Sigmoid colon (tissue), 4 donors: ENCODE results near the gene WDR81.

Experiments used
- EP300 ChIP-seq, 4 donors: sonication (generic); formaldehyde crosslinking; IDR thresholded peaks; one replicate each; pipeline ENCODE4 v1.6.1; 2017; ENCODE audit warnings: antibody characterized with exemption in 4 of 4
- POLR2AphosphoS5 ChIP-seq, 4 donors: sonication (generic); formaldehyde crosslinking; IDR thresholded peaks; one replicate each; pipeline ENCODE4 v1.6.1; 2017; ENCODE audit warnings: antibody characterized with exemption in 4 of 4
- TF ChIP-seq, protein P1 (sequence below), 4 experiments: fragments of 450-650 bp in 3 of 4; fragments of 200-600 bp in 1 of 4; IDR thresholded peaks; one replicate each; pipeline ENCODE4 v1.5.1; 2016 to 2019; ENCODE audit warnings: antibody characterized with exemption in 4 of 4, mild to moderate bottlenecking in 3 of 4, moderate library complexity in 2 of 4

DNA sequence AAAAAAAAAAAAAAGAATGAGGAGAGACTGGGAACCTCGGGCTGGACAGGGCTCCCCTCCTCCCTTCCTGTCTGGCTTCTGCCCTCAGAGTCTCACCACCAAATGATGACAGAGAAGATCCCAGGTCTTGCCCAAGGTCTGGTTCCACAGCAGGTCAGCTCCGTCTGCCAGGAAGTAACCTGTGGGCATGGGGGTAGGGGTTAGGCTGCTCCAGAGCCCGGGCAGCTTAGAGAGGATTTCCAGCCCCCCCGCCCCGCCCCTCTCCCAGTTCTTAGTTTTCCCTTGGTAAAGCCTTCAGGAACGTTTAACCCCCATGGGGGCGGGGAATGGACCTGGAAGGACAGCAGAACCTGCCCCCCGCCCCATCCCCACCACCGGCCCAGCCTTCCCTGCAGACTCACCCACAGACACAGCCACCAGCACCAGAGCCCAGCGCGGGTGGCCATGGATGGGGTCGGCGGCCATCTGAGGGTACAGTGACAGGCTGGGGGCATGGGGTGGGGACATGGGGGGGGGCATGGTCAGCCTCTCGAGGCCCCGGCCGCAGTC is 15.0 kb upstream of the WDR81 start:
- TF ChIP-seq, protein P1, sequence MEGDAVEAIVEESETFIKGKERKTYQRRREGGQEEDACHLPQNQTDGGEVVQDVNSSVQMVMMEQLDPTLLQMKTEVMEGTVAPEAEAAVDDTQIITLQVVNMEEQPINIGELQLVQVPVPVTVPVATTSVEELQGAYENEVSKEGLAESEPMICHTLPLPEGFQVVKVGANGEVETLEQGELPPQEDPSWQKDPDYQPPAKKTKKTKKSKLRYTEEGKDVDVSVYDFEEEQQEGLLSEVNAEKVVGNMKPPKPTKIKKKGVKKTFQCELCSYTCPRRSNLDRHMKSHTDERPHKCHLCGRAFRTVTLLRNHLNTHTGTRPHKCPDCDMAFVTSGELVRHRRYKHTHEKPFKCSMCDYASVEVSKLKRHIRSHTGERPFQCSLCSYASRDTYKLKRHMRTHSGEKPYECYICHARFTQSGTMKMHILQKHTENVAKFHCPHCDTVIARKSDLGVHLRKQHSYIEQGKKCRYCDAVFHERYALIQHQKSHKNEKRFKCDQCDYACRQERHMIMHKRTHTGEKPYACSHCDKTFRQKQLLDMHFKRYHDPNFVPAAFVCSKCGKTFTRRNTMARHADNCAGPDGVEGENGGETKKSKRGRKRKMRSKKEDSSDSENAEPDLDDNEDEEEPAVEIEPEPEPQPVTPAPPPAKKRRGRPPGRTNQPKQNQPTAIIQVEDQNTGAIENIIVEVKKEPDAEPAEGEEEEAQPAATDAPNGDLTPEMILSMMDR (IDR thresholded peaks at IDR 0.05) = no peak
- TF ChIP-seq POLR2AphosphoS5 (IDR thresholded peaks at IDR 0.05) (no peak), EP300 (IDR thresholded peaks at IDR 0.05) (no peak)
